CD4-positive, alpha-beta T cell (primary cell): ENCODE data around the gene CXXC1. TPM values are rescaled to one million over a fixed set of nuclear protein-coding genes. Genes with fewer than 3 reads are reported as not detected.
A peak's percentile ranks its signal among the peaks of the same experiment; 100 is the strongest.
"Not testable (repeated sequence)": the region's sequence is repeated elsewhere in the genome, so short reads cannot be mapped to it uniquely, and the experiment has no call there.

Experiments
- ATAC-seq: fragments of 200-7000 bp; cut with Tn5 transposase; one replicate; pipeline ENCODE4 v1.10.0; 2022; ENCODE audit warnings: mild to moderate bottlenecking; ENCODE audit not compliant: poor library complexity
- CTCF ChIA-PET: fragments of 350-600 bp; sonication (Branson Sonifier 250); formaldehyde crosslinking; loops from one replicate; lab custom pipeline; 2021; ENCODE audit warnings: antibody characterized with exemption, inconsistent platforms; lab: Charles Lee
- POLR2A ChIA-PET: fragments of 350-600 bp; sonication (Branson Sonifier 250); formaldehyde crosslinking; loops from one replicate; lab custom pipeline; 2021; ENCODE audit warnings: antibody characterized with exemption, inconsistent platforms; lab: Charles Lee
- DNase-seq, 14 experiments: peaks; one replicate each; pipeline ENCODE4 v3.0.0-alpha.2; 2013 to 2020; ENCODE audit warnings: mixed read lengths in 2 of 14
- H3K27ac ChIP-seq, 2 donors: one replicate each; pipeline versions ENCODE4 v1.5.1 to v1.7.0; 2013; ENCODE audit warnings: low read length in 2 of 2, low read depth in 1 of 2, mild to moderate bottlenecking in 1 of 2
- H3K27me3 ChIP-seq, 2 experiments: 1 replicate in 1 of 2; 2 replicates in 1 of 2; pipeline versions ENCODE4 v1.6.1 to v1.7.0; 2013; ENCODE audit warnings: low read length in 2 of 2, control low read depth in 1 of 2, mild to moderate bottlenecking in 1 of 2, moderate library complexity in 1 of 2; ENCODE audit not compliant: insufficient read depth in 2 of 2, control insufficient read depth in 1 of 2
- H3K36me3 ChIP-seq: one replicate; pipeline ENCODE4 v1.6.1; 2013; ENCODE audit warnings: low read length, control low read depth; ENCODE audit not compliant: insufficient read depth
- H3K4me1 ChIP-seq: one replicate; pipeline ENCODE4 v1.6.1; 2013; ENCODE audit warnings: low read length, control low read depth; ENCODE audit not compliant: insufficient read depth
- H3K4me3 ChIP-seq: one replicate; pipeline ENCODE4 v1.5.1; 2013; ENCODE audit warnings: mild to moderate bottlenecking, low read length, moderate library complexity
- H3K9me3 ChIP-seq, 2 experiments: 1 replicate in 1 of 2; 2 replicates in 1 of 2; pipeline versions ENCODE4 v1.6.1 to v1.7.0; 2013; ENCODE audit warnings: low read length in 2 of 2, mild to moderate bottlenecking in 2 of 2, control low read depth in 1 of 2, moderate library complexity in 1 of 2; ENCODE audit not compliant: control insufficient read depth in 1 of 2, insufficient read depth in 1 of 2
- H3K27ac Mint-ChIP-seq: one replicate; pipeline ENCODE4 v1.8.0; 2020; ENCODE audit warnings: mixed read lengths
- H3K27me3 Mint-ChIP-seq: one replicate; pipeline ENCODE4 v1.8.0; 2021; ENCODE audit warnings: mixed read lengths
- H3K36me3 Mint-ChIP-seq: one replicate; pipeline ENCODE4 v1.8.0; 2021; ENCODE audit warnings: low read depth, mixed read lengths
- H3K4me1 Mint-ChIP-seq: one replicate; pipeline ENCODE4 v1.8.0; 2021; ENCODE audit warnings: low read depth, mixed read lengths
- H3K4me3 Mint-ChIP-seq: one replicate; pipeline ENCODE4 v1.8.0; 2020; ENCODE audit warnings: mild to moderate bottlenecking, mixed read lengths
- H3K9me3 Mint-ChIP-seq: one replicate; pipeline ENCODE4 v1.8.0; 2020; ENCODE audit warnings: mixed read lengths
- intact Hi-C, 2 experiments: fragments of 100-400 bp; cut with DNase I in 1 of 2; cut with micrococcal nuclease in 1 of 2; formaldehyde crosslinking; loops; one replicate each; pipeline versions ENCODE4 v1.15.1 to v1.9.0; 2023 to 2025; cut with DNase I, micrococcal nuclease
- total RNA-seq, 174 experiments: library from RNA in 2 of 174; stranded (reverse) in 2 of 174; gene quantifications; one replicate each; pipeline ENCODE4 v1.2.3 and lab custom pipeline; 2021 to 2026
- TF ChIP-seq, protein P1 (sequence below): fragments of 200-600 bp; IDR thresholded peaks from one replicate; pipeline ENCODE4 v1.8.0; 2022; ENCODE audit warnings: antibody characterized with exemption, mild to moderate bottlenecking

Gene CXXC1
- total RNA-seq, 2 experiments from 2014 or later: 120 to 128 TPM

DNA sequence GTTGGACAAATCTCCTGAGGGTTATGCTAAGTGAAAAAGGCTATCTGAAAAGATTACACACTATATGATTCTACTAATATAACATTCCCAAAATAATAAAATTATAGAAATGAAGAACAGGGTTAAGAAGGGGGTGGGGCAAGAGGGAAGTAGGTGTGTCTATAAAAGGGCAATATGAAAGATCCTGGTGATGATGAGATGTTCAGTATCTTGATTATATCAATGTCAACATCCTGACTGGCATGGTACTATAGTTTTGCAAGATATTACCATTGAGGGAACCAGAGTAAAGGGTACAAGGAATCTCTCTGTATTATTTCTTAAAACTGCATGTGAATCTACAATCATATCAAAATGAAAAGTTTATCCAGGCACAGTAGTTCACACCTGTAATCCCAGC is 37.9 kb downstream of the CXXC1 start:
- Histone ChIP-seq H3K36me3 (no peaks in the 10 kb centered on the region), H3K27ac (no peak overlapping the region), H3K4me1 (no peaks in the 10 kb centered on the region), H3K27me3 (no peaks in the 10 kb centered on the region), H3K4me3 (no peak overlapping the region), H3K9me3 (no peaks in the 10 kb centered on the region)
- no peaks in the 10 kb centered on the region for H3K36me3 Mint-ChIP-seq
- intact Hi-C loops: no loop called here
- H3K27ac Mint-ChIP-seq: no peak overlapping the region
- ChIA-PET POLR2A (no interaction called here), CTCF (no interaction called here)
- ATAC-seq (no peak), DNase-seq (no peak)
- TF ChIP-seq, protein P1, sequence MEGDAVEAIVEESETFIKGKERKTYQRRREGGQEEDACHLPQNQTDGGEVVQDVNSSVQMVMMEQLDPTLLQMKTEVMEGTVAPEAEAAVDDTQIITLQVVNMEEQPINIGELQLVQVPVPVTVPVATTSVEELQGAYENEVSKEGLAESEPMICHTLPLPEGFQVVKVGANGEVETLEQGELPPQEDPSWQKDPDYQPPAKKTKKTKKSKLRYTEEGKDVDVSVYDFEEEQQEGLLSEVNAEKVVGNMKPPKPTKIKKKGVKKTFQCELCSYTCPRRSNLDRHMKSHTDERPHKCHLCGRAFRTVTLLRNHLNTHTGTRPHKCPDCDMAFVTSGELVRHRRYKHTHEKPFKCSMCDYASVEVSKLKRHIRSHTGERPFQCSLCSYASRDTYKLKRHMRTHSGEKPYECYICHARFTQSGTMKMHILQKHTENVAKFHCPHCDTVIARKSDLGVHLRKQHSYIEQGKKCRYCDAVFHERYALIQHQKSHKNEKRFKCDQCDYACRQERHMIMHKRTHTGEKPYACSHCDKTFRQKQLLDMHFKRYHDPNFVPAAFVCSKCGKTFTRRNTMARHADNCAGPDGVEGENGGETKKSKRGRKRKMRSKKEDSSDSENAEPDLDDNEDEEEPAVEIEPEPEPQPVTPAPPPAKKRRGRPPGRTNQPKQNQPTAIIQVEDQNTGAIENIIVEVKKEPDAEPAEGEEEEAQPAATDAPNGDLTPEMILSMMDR: no peak
- no peak overlapping the region for H3K4me3 Mint-ChIP-seq
- H3K27me3 Mint-ChIP-seq: peaks cover 5% of the 10 kb centered on the region
- no peaks in the 10 kb centered on the region for H3K9me3 Mint-ChIP-seq
- no peaks in the 10 kb centered on the region for H3K4me1 Mint-ChIP-seq

DNA sequence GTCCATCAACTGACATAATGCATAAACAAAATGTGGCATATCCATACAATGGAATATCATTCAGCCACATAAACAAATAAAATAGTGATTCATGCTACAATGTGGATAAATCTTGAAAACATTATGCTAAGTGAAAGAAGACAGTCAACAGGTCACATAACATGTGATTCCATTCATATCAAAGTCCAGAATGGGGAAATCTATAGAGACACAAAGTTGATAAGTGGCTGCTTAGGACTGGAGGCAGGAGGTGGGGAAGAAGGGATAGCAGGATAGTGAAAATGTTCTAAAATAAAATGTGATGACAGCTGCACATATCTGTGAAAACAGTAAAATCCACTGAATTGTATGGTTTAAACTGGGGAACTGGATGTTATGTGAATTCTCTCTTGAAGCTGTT is 39.9 kb downstream of the CXXC1 start:
- Mint-ChIP-seq H3K27ac (no peak overlapping the region), H3K4me3 (no peak overlapping the region), H3K36me3 (peaks cover 5% of the 10 kb centered on the region), H3K9me3 (peaks cover 5% of the 10 kb centered on the region), H3K27me3 (peaks cover 10% of the 10 kb centered on the region), H3K4me1 (no peaks in the 10 kb centered on the region)
- H3K27ac ChIP-seq: no peak overlapping the region
- intact Hi-C loops: no loop called here
- DNase-seq (no peak), ATAC-seq (no peak)
- no peaks in the 10 kb centered on the region for H3K36me3 ChIP-seq
- TF ChIP-seq, protein P1: no peak
- ChIA-PET POLR2A (no interaction called here), CTCF (no interaction called here)
- H3K27me3 ChIP-seq: no peaks in the 10 kb centered on the region
- H3K9me3 ChIP-seq: no peaks in the 10 kb centered on the region
- no peak overlapping the region for H3K4me3 ChIP-seq
- H3K4me1 ChIP-seq: no peaks in the 10 kb centered on the region

DNA sequence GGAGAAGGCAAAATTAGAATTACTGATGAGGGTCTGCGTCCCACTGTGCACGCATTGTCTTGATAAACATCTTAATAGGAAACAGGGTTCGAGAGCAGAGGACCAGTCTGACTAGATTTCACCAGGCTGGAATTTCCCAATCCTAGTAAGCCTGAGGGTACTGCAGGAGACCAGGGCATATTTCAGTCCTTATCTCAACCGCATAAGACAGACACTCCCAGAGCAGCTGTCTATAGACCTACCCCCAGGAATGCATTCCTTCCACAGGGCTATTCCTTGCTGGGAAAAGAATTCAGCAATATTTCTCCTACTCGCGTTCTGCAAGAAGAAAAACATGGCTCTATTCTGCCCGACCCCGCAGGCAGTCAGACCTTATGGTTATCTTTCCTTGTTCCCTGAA is 45.7 kb downstream of the CXXC1 start:
- H3K9me3 ChIP-seq, H3K4me3 Mint-ChIP-seq, POLR2A ChIA-PET, H3K27ac Mint-ChIP-seq, ATAC-seq, H3K36me3 Mint-ChIP-seq, H3K4me1 Mint-ChIP-seq, H3K36me3 ChIP-seq, H3K27me3 Mint-ChIP-seq, DNase-seq, H3K27me3 ChIP-seq, H3K4me3 ChIP-seq, H3K27ac ChIP-seq, CTCF ChIA-PET, H3K4me1 ChIP-seq, intact Hi-C loops: not testable (repeated sequence)
- peaks cover 13% of the 10 kb centered on the region for H3K9me3 Mint-ChIP-seq

DNA sequence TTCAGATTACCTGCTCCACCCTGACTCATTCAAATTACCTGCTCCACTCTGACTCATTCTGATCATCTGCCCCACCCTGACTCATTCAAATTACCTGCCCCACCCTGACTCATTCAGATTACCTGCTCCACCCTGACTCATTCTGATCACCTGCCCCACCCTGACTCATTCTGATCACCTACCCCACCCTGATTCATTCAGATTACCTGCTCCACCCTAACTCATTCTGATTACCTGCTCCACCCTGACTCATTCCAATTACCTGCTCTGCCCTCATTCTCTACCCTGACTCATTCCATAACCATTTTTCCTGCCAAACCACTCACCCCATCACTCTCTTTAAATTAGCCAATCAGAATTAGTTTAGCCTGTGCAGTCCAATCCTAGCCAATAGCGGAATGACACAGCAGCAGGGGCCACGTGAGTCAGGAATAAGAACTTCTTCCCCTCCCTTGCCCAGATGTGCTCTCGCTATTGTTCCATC is 47.4 kb downstream of the CXXC1 start:
- ATAC-seq (no peak), DNase-seq (peak in 1 of 14 experiments; percentile 6)
- Mint-ChIP-seq H3K9me3 (peaks cover 13% of the 10 kb centered on the region), H3K27me3 (peaks cover 16% of the 10 kb centered on the region), H3K4me1 (no peaks in the 10 kb centered on the region), H3K36me3 (peaks cover 8% of the 10 kb centered on the region), H3K4me3 (no peak overlapping the region), H3K27ac (no peak overlapping the region)
- H3K27me3 ChIP-seq: no peaks in the 10 kb centered on the region
- TF ChIP-seq, protein P1: no peak
- H3K4me3 ChIP-seq: no peak overlapping the region
- H3K27ac ChIP-seq: no peak overlapping the region
- H3K4me1 ChIP-seq: no peaks in the 10 kb centered on the region
- ChIA-PET CTCF (no interaction called here), POLR2A (no interaction called here)
- H3K36me3 ChIP-seq: no peaks in the 10 kb centered on the region
- H3K9me3 ChIP-seq: no peaks in the 10 kb centered on the region
- intact Hi-C loops: no loop called here
